HG02840 (cell line): ENCODE measurements around the gene EML6.
A peak's percentile ranks its signal among the peaks of the same experiment; 100 is the strongest.
"Not testable (repeated sequence)": the region's sequence is repeated elsewhere in the genome, so short reads cannot be mapped to it uniquely, and the experiment has no call there.

Experiments used
- ATAC-seq: cut with Tn5 transposase; IDR thresholded peaks from one replicate; pipeline ENCODE4 v1.9.1; 2021; ENCODE audit warnings: mild to moderate bottlenecking, moderate library complexity, moderate number of reproducible peaks; ENCODE audit not compliant: unreplicated experiment, low FRiP score

The EML6 gene

DNA sequence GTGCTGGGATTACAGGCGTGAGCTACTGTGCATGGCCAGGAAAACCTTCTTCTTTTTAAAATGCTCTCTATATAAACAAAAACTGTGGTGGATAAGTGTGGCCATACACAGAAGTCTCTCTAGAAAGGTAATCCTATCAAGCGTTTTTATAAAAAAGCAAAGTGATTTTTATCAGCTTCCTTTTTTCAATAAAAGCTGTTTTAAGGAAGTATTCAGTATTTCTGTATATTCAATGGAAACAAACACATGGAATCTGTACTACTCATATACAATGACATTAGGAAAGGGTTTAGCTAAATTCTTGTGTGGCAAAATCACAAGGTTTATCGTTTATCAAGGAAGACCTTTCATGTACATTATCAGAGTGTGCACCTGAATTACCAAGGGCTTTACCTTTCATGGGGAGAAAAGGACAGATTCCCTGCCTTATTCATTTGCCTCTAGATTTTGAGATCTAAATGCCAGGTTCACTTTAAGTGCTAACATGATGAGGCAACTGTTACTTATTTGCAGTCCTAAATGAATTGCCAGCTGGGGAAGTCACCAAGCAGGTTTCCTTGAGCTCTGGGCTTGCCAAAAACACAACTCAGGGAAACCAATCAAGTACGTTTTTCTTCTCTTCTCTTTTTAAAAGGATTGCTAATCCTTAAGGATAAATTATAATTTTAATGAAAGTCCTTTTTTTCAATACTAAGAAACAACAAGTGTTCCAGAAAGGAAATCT is 256.0 kb downstream of the EML6 start:
- no peak for ATAC-seq

DNA sequence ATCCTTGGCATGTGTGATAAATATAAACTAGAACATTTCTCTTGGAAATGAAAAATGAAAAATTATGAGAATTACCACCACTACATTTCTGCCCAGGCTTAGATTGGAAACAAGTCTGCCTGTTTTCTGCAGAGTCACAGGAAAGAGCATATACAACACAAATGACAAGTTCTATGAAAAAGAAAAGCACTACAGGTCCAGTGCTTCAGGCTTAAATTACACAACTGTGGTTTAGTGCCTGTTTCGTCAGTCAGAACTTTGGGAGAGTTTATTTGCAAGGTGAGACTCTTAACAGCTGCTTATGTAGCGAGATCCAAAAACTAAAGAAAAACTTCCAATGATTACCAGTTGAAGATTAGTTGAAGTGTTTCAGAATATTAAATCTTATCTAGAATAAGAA is 257.9 kb downstream of the EML6 start:
- no peak for ATAC-seq

DNA sequence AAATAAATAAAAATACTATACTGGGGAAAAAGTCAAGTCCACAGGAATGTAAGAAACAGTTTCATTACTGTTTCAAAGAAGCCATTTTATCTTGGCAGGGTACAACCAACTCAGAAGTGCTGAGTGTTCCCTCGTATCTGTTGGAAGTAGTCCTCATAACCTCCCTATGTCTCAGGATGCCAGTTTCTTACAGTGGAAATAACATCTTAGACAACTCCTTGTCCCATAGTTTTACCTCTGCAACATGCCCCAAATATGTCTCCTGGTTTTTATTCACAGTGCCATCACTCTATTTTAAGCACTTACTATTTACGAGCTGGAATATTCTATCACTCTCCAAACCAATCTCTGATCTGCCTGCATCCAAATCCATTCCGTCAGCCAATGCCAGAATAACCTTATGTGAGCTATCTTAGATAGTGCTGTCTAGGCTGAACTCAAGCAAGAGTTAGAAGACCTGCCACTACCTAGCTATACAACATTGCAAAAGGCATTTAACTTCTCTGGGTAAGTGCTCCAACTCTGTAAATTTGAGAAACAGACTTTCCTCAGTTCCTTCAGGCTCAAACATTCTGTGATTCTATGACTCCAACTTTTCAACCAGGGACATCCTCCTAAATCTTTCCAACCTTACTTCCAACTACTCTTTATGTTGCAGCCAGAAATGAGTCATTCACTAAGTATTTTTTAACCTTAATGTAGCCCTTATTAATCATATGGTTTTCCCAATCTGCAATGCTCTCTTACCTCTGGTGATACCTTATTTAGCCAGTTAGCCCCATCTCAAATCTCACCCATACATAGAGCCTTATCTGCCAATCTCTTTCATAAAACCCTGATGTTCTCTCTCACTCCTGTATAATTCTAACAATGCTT is 260.1 kb downstream of the EML6 start:
- no peak for ATAC-seq

DNA sequence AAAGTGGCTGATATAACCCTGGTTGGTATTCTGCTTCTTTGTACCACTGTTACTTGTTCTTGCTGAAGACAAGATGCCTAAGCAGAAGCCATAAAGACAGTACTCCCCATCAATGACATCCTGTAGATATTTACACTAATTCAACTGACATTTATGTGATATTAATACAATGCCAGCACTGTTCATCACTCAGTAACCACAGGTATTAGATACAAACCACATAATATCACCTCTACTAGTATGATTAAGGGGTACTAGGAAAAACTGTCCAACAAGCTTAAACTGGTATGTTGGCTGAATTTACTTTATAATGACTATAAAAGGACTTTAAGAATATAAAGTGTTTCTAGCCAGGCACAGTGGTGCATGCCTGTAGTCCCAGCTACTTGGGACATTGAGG is 261.0 kb downstream of the EML6 start:
- ATAC-seq, result no peak

DNA sequence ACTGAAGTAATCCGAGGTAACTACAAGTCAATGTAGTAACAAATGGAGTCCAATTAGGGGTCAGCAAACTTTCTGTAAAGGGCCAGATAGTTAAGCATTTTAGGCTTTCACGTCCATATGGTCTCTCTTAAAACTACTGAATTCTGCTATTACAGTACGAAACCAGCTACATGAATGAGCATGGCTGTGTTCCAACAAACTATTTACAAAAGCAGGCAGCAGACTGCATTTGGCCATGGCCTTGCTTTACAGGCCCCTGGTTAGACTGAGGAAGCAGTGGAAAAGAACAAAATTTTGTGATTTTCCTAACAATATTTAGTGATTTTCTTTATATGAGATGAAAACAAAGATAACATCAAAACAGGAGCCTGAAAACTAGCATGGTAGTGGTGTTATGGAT is 262.8 kb downstream of the EML6 start:
- no peak for ATAC-seq

DNA sequence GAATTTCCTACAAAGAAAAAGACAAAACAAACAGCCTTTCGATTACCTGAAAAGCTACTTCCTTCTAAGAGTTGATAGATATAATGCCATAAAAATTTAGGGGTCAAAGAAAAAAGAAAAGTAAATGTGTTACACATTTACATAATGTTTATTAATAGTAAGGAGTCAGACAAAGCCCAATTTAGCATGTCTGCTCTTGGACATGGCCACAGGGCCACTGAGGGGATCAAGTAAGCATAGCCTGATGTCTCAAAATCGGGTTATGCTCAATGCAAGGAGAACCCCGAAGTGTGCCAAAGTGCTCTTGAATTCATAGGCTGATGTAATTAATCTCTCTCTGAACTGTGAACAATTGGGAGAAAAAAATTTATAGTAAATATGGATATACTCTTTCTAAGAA is 265.1 kb downstream of the EML6 start:
- ATAC-seq, result no peak

DNA sequence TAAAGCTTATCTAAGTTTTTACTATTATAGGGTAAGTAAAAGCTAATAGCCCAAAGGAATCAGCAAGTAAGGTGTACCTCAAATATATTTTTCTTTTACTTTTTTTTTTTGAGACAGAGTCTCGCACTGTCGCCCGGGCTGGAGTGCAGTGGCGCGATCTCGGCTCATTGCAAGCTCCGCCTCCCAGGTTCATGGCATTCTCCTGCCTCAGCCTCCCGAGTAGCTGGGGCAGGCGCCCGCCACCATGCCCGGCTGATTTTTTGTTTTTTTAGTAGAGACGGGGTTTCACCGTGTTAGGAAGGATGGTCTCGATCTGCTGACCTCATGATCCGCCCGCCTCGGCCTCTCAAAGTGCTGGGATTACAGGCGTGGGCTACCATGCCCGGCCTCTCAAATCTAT is 267.2 kb downstream of the EML6 start:
- not testable (repeated sequence) for ATAC-seq

DNA sequence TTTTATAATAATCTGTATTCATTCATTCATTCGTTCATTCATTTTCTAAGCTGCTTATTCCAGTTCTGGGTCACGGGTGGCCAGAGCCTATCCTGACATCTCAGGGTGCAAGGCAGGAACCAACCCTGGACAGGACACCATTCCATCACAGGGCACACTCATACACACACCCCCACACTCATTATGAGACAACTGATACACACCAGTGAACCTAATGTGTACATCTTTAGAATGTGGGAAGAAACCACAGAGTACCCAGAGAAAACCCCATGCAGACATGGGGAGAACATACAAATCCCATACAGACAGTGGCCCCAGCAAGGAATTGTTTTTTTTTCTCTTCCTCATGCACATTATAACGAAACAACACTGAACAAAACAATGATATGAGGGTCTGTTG is 272.1 kb downstream of the EML6 start:
- no peak for ATAC-seq

DNA sequence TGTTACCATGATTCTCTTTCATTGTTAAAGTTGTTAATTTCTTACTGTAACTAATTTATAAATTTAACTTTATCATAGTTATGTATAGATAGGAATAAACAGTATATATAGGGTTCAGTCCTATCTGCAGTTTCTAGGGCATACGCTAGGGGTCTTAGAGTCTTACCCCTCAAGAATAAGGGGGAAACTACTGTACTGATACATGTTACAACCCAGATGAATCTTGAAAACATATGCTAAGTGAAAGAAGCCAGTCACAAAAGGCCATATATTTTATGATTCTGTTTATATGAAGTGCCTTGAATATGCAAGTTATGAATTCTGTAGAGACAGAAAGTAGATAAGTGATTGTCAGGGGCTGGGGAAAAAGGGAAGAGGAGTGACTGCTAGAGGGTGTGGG is 274.4 kb downstream of the EML6 start:
- ATAC-seq, result no peak

DNA sequence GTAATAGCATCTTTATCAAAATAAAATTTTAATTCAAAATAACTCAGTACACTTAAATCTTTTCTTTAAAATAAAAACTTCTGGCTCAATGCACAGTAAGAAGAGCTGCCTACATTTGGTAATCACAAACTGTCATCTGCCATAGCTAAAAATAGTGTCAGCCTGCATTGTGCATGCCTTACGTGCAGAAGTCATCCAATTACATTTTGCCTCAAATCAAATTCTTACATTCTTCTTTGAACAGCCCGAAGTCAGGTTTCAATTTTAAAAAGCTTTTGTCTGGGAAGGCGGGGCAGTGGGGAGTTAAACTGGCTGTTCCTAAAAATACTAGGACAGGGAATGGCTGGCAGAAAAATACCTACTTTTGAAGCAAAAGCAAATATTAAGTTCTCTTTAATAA is 275.7 kb downstream of the EML6 start:
- ATAC-seq, result no peak

DNA sequence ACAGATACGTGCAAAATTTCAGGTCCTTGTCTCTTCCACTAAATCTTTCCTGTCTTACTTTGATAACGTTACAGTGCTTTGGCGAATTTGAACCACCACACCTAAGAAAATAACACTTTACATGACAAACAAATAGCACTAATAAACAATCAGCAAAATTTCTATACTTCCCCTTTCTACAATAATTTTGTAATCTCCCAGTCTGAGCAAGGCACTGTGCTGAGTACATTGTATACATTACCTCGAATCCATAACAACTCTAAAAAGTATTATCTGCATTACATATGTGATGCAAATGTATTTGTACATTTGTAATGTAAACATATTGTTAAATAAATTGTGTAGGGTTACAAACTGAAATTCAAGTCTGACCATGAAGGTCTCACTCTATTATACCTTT is 276.9 kb downstream of the EML6 start:
- ATAC-seq, result no peak

DNA sequence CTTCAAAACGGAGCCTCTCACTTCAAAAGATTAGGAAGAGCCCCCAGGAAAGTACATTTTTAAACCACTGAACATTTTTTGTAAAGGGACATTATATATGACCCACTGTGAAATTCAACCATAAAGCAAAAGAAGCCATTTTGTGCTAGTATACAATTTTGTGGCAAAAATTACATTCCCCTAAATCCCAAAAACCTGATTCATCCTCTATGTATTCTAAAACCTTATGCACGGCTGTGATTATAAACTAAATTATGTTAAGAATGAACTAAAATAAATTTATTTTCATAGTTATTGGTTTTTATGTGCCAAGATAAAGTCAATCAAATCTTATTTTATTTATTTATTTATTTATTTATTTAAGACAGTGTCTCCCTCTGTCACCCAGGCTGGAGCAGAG is 278.3 kb downstream of the EML6 start:
- ATAC-seq, result no peak

DNA sequence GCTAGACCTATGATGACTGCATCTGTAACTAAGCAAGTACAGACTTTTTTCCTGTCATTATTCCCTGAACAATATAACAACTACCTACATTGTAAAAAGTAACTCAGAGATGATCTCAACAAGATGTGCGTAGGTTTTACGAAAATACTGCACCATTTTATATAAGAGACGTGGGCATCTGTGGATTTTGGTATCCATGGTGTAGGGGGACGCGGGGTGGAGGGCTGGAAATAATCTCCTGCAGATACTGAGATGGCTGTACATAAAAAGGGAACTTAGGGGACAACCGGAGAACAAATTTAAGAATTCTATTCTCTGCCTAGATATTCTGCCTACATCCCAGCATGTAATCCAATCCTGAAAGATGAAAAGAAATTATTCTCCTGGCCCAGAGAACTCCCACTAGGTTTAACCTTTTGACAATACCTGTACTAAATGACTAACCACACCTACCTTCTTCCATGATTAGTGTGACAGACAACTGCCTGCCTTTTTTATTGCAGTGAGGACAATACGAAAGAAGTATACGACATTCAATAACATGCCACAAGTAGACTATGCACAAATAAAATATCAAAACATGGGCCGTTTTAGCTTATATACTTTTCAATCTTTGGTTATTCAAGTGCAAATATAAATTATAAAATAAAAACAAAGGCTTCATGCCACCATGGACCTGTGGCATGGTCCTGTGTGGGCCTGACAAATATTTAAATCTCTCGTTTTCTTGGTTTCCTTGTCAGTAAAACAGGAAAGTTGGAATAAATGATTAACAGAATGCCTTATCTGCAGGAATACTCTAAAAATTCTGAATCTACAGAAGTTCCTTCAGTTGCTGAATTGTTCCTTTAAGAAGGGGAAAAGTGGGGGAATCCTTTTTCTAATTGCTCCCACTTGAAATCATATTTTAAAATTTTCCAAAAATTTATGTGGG is 280.5 kb downstream of the EML6 start:
- no peak for ATAC-seq

DNA sequence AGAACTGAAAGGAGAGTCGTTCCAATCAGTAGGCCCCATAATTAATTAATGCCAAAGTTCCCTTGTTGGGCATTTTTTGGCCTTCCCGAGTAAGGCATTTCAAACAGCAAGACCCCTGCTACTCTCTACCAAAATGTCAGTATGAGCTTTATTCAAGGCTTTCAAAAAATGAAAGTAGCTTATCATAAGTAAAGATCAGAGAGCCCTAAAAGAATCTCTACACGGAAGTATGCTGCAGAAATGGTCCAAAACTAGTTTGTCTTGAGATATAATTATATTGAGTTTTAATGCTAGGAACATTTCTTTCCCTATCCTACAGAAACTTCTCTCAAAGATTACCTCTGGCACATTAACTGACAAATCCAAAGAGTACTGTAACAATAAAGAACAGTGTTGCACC is 282.8 kb downstream of the EML6 start:
- no peak for ATAC-seq

DNA sequence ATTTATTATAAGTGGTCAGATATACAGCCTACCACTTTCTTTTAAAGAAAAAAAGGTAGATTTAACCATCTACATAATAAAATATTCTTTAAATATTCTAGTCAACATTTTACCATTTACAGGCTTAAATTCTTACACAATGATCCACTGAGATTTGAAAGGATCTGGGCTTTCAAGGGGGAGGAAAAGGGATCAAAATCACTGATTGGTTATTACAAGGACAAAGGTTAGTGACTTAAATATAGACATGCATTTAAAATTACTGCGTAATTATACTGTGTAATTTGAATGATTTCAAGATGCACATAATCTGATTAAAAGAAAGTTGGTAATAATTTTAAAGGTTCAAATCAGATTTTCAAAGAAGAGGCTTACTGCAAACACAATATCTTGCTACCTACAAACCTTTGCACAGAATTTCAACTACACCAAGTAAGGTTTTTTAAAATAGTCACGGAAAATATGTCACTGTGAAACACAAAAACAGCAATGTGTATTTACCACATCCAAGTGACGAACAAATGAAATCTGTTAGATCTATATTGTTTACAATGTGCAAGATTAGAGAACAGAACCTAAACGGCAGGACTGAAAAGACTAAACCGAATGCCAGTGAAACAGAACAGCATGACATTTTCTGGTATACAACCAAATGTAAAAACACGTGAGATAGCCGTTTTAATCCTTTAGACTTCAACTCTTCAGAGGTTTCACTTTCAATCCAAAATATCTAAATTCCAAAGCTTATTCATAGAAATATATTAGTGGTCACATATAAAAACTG is 286.0 kb downstream of the EML6 start:
- peak; percentile 14 for ATAC-seq

DNA sequence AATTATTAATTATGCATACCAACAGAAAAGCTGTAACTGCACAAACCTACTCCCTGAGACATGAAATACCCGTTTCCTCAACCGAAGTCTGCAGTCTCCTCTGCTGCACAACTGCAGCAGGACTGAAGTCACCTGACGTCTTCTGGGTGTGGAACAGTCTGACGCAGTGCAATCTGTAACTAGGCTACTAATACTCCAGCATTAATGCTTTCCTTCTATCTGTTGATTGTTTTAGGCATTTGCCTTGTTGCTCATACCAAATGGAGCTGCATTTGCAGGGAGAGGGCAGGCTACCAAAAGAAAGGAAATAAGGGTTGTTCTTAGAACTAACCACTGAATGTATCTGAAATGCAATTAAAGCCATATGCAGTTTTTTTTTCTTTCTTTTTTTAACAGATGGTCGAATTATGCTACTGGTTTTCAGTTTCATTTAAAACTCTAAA is 286.7 kb downstream of the EML6 start:
- ATAC-seq, result peak; percentile 80

DNA sequence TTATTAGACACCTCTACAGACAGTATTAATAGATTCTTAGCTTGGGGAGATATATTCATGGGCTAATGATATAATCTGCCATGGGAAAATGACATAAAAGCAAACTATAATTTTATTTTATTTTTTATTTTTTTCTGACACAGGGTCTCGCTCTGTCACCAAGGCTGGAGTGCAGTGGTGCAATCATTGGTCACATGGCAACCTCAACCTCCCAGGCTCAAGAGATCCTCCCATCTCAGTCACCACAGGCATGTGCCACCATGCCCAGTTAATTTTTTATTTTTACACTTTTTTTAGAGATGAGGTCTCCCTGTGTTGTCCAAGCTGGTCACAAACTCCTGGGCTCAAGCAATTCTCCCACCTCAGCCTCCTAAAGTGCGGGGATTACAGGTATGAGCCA is 287.5 kb downstream of the EML6 start:
- ATAC-seq, result no peak

DNA sequence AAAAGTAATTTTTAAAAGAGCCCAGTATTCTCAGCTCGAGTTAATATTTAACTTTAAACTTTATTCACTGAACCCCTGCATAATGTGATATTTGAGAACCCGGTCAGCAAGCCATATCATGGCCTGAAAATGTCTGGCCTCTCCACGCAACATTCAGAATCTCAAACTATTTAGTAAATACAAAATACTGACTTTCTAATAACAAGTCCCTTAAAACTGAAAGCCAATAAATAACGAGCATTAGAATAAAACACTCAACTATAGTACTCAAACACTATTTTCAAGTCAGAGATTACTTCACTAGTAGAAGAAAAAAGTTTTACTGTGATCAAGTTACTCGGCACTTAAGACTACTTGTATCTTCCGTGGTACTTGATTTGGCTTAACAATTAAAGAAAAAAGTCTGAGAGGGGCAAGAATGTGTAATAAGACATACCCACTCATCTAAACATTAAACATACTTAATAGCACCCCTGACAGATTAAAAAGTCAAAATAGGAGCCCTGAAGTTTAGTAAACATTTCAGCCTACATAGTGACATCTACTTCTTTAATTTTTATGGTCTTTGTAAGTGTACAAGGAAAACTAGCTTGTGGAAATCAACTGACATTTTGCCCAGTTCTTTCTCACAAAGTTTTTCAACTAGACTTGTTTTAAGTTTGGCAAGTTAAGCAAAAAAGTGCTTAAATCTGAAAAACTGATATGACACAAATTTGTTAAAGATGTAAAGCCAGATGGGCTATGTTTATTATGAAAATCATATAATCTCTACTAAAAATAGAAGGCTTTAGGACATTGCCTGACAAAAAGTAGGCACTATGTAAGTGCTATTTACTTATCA is 288.6 kb downstream of the EML6 start:
- ATAC-seq, result no peak
